ENCODE results near the gene PLEKHA6. TPM values are rescaled to one million over a fixed set of nuclear protein-coding genes. Genes with fewer than 3 reads are reported as not detected.

Gene PLEKHA6
- total and polyA plus RNA-seq, 8 donors = 5.1 to 24.4 (median 16.1) TPM

- no peak overlapping the region for H3K27ac ChIP-seq
- no peaks in the 10 kb centered on the region for H3K9me3 ChIP-seq
- H3K4me1 ChIP-seq = peaks cover 0 to 3% of the 10 kb centered on the region in 2 donors
- no peaks in the 10 kb centered on the region for H3K27me3 ChIP-seq
- intact Hi-C loops (cut with DNase I) = no loop called here
- H3K4me3 ChIP-seq = no peak overlapping the region
- no peak for ATAC-seq
- TF ChIP-seq, protein P1, sequence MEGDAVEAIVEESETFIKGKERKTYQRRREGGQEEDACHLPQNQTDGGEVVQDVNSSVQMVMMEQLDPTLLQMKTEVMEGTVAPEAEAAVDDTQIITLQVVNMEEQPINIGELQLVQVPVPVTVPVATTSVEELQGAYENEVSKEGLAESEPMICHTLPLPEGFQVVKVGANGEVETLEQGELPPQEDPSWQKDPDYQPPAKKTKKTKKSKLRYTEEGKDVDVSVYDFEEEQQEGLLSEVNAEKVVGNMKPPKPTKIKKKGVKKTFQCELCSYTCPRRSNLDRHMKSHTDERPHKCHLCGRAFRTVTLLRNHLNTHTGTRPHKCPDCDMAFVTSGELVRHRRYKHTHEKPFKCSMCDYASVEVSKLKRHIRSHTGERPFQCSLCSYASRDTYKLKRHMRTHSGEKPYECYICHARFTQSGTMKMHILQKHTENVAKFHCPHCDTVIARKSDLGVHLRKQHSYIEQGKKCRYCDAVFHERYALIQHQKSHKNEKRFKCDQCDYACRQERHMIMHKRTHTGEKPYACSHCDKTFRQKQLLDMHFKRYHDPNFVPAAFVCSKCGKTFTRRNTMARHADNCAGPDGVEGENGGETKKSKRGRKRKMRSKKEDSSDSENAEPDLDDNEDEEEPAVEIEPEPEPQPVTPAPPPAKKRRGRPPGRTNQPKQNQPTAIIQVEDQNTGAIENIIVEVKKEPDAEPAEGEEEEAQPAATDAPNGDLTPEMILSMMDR (IDR thresholded peaks at IDR 0.05) = no peak
- DNase-seq = no peak
- H3K36me3 ChIP-seq = no peaks in the 10 kb centered on the region
Measured at GRCh38 chr1:204251286-204251685, 108.4 kb downstream of the PLEKHA6 start.

GRCh38 chr1:204250428-204251030 is 109.2 kb downstream of the PLEKHA6 start:
- no peak for ATAC-seq
- no peak overlapping the region for H3K27ac ChIP-seq

GRCh38 chr1:204249736-204250427 is 109.8 kb downstream of the PLEKHA6 start:
- Histone ChIP-seq H3K27me3 (no peaks in the 10 kb centered on the region), H3K27ac (no peak overlapping the region), H3K4me3 (no peak overlapping the region), H3K4me1 (peaks cover 0 to 3% of the 10 kb centered on the region in 2 donors), H3K9me3 (no peaks in the 10 kb centered on the region), H3K36me3 (no peaks in the 10 kb centered on the region)
- TF ChIP-seq, protein P1 (IDR thresholded peaks at IDR 0.05) = no peak
- no peak for DNase-seq
- intact Hi-C loops (cut with DNase I) = no loop called here
- no peak for ATAC-seq

More at GRCh38 chr1:204250428-204251030, 109.2 kb downstream of the PLEKHA6 start:
- no peak for DNase-seq
- H3K36me3 ChIP-seq = no peaks in the 10 kb centered on the region
- TF ChIP-seq, protein P1 (IDR thresholded peaks at IDR 0.05) = no peak
- H3K4me1 ChIP-seq = peaks cover 0 to 3% of the 10 kb centered on the region in 2 donors
- H3K27me3 ChIP-seq = no peaks in the 10 kb centered on the region
- H3K9me3 ChIP-seq = no peaks in the 10 kb centered on the region
- intact Hi-C loops (cut with DNase I) = no loop called here
- no peak overlapping the region for H3K4me3 ChIP-seq

- Histone ChIP-seq H3K27ac (no peak overlapping the region), H3K4me1 (no peaks in the 10 kb centered on the region), H3K36me3 (no peaks in the 10 kb centered on the region), H3K27me3 (no peaks in the 10 kb centered on the region), H3K4me3 (no peak overlapping the region), H3K9me3 (no peaks in the 10 kb centered on the region)
- intact Hi-C loops (cut with DNase I) = no loop called here
- ATAC-seq (no peak), DNase-seq (no peak)
- TF ChIP-seq, protein P1 (IDR thresholded peaks at IDR 0.05) = no peak
Measured at GRCh38 chr1:204248954-204249353, 110.8 kb downstream of the PLEKHA6 start.

DNA sequence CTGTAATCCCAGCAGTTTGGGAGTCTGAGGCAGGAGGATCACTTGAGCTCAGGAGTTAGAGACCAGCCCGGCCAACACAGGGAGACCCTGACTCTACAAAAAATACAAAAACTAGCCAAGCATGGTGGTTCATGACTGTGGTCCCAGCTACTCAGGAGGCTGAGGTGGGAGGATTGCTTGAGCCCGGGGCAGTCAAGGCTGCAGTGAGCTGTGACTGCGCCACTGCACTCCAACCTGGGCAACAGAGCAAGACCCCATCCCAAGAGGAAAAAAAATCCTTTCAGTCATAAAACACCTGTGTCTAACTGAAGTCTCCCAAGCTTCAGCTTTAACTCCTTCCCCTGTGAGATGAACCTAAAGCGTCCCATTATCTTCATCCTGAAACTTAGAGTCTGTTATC is 112.9 kb downstream of the PLEKHA6 start:
- DNase-seq (no peak), ATAC-seq (no peak)
- Histone ChIP-seq H3K36me3 (no peaks in the 10 kb centered on the region), H3K4me3 (no peak overlapping the region), H3K27me3 (no peaks in the 10 kb centered on the region), H3K27ac (no peak overlapping the region), H3K4me1 (no peaks in the 10 kb centered on the region), H3K9me3 (no peaks in the 10 kb centered on the region)
- intact Hi-C loops (cut with DNase I) = no loop called here
- TF ChIP-seq, protein P1 (IDR thresholded peaks at IDR 0.05) = no peak
